Karpas-422 (cell line): ENCODE data around the gene HYKK. TPM values are rescaled to one million over a fixed set of nuclear protein-coding genes. Genes with fewer than 3 reads are reported as not detected.

Experiments
- DNase-seq: peaks from one replicate; pipeline ENCODE4 v3.0.0-alpha.2; 2015
- H2AFZ ChIP-seq: fragments of 200-600 bp; sonication (generic); 2 replicates; pipeline ENCODE4 v1.6.1; 2014; ENCODE audit warnings: antibody characterized with exemption, low read length, mixed read lengths
- H3K27ac ChIP-seq: fragments of 200-600 bp; sonication (generic); 2 replicates; pipeline ENCODE4 v1.5.1; 2014; ENCODE audit warnings: mild to moderate bottlenecking, low read length, moderate library complexity
- H3K27me3 ChIP-seq: fragments of 200-600 bp; sonication (generic); 2 replicates; pipeline ENCODE4 v1.6.1; 2014; ENCODE audit warnings: low read length, mixed read lengths
- H3K36me3 ChIP-seq: fragments of 200-600 bp; sonication (generic); 2 replicates; pipeline ENCODE4 v1.6.1; 2014; ENCODE audit warnings: low read length, mixed read lengths; ENCODE audit not compliant: insufficient read depth
- H3K4me1 ChIP-seq: fragments of 200-600 bp; sonication (generic); 2 replicates; pipeline ENCODE4 v1.6.1; 2014; ENCODE audit warnings: mild to moderate bottlenecking, low read length, mixed read lengths
- H3K4me2 ChIP-seq: fragments of 200-600 bp; sonication (generic); 2 replicates; pipeline ENCODE4 v1.6.1; 2014; ENCODE audit warnings: low read length, low read depth, mild to moderate bottlenecking; ENCODE audit not compliant: poor library complexity, severe bottlenecking
- H3K4me3 ChIP-seq: fragments of 200-600 bp; sonication (generic); 2 replicates; pipeline ENCODE4 v1.5.1; 2014; ENCODE audit warnings: mild to moderate bottlenecking, antibody characterized with exemption, low read length, mixed read lengths
- H3K79me2 ChIP-seq: fragments of 200-600 bp; sonication (generic); 2 replicates; pipeline ENCODE4 v1.6.1; 2014; ENCODE audit warnings: mild to moderate bottlenecking, low read length, mixed read lengths
- H3K9ac ChIP-seq: fragments of 200-600 bp; sonication (generic); 2 replicates; pipeline ENCODE4 v1.6.0; 2014; ENCODE audit warnings: low read length
- H3K9me2 ChIP-seq: fragments of 200-600 bp; sonication (generic), shearing (Covaris generic); replicated peaks from 2 replicates; pipeline ENCODE4 v1.6.0; 2014; ENCODE audit warnings: mild to moderate bottlenecking, low read length, moderate library complexity; ENCODE audit not compliant: insufficient read depth
- H3K9me3 ChIP-seq: fragments of 300-700, 200-600 bp; sonication (generic); 2 replicates; pipeline ENCODE4 v1.6.1; 2014; ENCODE audit warnings: low read length, mixed read lengths
- H4K20me1 ChIP-seq: fragments of 200-600 bp; sonication (generic); 2 replicates; pipeline ENCODE4 v1.6.1; 2014; ENCODE audit warnings: mild to moderate bottlenecking, antibody characterized with exemption, low read length, low read depth; ENCODE audit not compliant: insufficient read depth
- total RNA-seq: library from RNA; depleted of rRNA; stranded (reverse); fragments of >200 nt; shearing (Covaris generic); gene quantifications from 2 replicates; pipeline ENCODE4 v1.2.3, GENCODE V29; 2014; ENCODE audit warnings: low replicate concordance

The HYKK gene
- total RNA-seq, 1 experiment from 2014 or later: 1.2 TPM

DNA sequence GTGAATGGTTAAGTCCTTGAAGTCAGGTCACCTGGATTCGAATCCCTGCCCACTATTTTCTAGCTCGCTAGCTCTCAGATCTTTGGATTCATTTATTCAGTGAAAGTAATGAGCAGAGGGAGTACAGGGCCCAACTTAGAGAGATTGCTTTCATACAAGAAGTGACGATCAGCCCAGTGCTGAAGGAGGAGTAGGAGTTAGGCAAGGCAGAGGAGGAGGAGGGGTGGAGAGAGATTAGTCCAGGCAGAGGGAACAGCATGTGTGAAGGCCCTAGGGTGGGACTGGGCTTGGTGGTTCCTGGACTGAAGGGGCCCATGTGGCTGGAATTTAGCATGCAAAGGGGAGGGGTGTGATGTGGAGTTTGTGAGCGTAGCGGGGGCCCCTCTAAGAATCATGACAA lies 54.1 kb downstream of the HYKK start:
- H3K4me1 ChIP-seq: peaks cover 10% of the 10 kb centered on the region
- no peaks in the 10 kb centered on the region for H3K79me2 ChIP-seq
- H3K27ac ChIP-seq: no peak overlapping the region
- H3K4me2 ChIP-seq: no peak overlapping the region
- no peaks in the 10 kb centered on the region for H3K36me3 ChIP-seq
- no peaks in the 10 kb centered on the region for H3K27me3 ChIP-seq
- H3K9me2 ChIP-seq: no peaks in the 10 kb centered on the region
- no peak for DNase-seq
- H3K9me3 ChIP-seq: no peaks in the 10 kb centered on the region
- H3K4me3 ChIP-seq: no peak overlapping the region
- H3K9ac ChIP-seq: no peak overlapping the region
- H4K20me1 ChIP-seq: no peaks in the 10 kb centered on the region
- no peak overlapping the region for H2AFZ ChIP-seq

DNA sequence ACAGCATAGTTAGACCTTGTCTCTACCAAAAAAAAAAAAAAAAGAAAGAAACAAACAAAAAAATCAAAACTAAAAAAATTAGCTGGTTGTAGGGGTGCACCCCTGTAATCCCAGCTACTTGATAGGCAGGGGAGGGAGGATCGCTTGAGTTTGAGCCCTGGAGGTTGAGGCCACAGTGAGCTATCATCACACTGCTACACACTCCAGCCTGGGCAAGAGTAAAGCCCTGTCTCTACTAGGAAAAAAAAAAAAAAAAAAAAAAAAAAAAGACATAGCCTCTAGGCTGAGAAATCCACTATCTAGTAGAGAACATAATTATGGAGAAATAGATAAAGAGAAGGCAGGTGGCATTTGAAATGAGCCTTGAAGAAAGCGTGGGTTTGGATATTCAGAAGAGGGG lies 55.7 kb downstream of the HYKK start:
- H3K4me2 ChIP-seq: no peak overlapping the region
- no peaks in the 10 kb centered on the region for H4K20me1 ChIP-seq
- H3K79me2 ChIP-seq: no peaks in the 10 kb centered on the region
- no peak overlapping the region for H3K27ac ChIP-seq
- H3K4me1 ChIP-seq: peaks cover 10% of the 10 kb centered on the region
- no peaks in the 10 kb centered on the region for H3K9me2 ChIP-seq
- no peak for DNase-seq
- no peaks in the 10 kb centered on the region for H3K36me3 ChIP-seq
- H3K9ac ChIP-seq: no peak overlapping the region
- no peak overlapping the region for H3K4me3 ChIP-seq
- no peak overlapping the region for H2AFZ ChIP-seq
- H3K9me3 ChIP-seq: no peaks in the 10 kb centered on the region
- no peaks in the 10 kb centered on the region for H3K27me3 ChIP-seq

DNA sequence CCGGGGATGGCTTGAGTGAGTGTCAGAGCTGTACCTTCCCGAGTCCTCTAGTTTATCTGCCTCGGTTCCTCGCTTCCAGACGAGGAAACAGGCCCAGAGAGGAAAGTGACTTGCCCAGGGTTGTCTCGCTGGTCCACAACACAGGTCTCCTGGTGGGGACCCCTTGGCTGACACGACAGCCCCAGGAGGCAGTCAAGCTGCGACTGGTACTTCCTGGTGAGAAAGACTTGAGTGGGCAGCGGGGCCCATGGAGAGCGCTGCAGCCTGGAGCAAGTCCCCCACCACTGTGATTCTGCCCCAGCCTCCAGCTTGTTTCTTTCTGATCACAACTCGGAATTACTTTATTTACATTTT lies 57.3 kb downstream of the HYKK start:
- H3K9me2 ChIP-seq: no peaks in the 10 kb centered on the region
- H3K4me2 ChIP-seq: peak overlapping the region; percentile 61
- H3K9ac ChIP-seq: peak overlapping the region; percentile 62; the same call in 1 of the 2 replicates
- H3K79me2 ChIP-seq: no peaks in the 10 kb centered on the region
- no peak overlapping the region for H3K27ac ChIP-seq
- no peak for DNase-seq
- H3K27me3 ChIP-seq: no peaks in the 10 kb centered on the region
- H3K4me1 ChIP-seq: peaks cover 10% of the 10 kb centered on the region
- no peaks in the 10 kb centered on the region for H3K36me3 ChIP-seq
- H4K20me1 ChIP-seq: no peaks in the 10 kb centered on the region
- peak overlapping the region; percentile 54; the same call in 1 of the 2 replicates for H3K4me3 ChIP-seq
- H3K9me3 ChIP-seq: no peaks in the 10 kb centered on the region
- peak overlapping the region; percentile 75 for H2AFZ ChIP-seq

DNA sequence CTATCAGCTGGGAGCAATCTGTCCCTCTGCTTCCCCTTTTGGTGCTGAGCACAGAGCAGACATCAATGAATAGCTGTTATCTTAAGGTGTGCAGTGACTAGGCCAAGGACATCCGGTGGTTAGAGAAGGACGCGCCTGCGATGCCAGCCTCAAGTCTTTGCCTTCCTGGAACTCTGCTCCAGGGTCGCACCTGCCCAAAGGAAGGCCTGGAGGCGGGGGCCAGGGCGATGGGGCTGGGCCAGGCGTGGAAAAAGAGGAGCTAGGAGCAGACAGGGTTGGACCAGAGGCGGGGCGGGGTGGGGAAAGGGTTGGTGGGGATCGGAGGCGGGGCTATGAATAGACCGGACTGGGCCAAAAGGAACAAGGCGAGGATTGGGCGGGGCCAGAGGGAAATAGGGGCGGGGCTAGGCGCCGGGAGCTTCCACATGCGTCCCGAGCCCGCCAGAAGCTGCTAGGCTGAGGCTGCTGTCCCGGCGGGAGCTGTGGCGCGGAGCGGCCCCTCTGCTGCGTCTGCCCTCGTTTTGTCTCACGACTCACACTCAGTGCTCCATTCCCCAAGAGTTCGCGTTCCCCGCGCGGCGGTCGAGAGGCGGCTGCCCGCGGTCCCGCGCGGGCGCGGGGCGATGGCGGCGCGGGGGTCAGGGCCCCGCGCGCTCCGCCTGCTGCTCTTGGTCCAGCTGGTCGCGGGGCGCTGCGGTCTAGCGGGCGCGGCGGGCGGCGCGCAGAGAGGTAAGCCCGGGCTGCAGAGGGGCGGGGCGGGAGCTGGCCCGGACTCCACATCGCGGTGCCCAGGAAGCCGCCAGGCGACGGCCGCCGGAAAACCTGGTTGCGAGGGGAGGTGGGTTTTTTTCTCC lies 57.9 kb downstream of the HYKK start, which contains the start of gene CHRNA5:
TSS of gene CHRNA5 (plus strand) at position 424 of the 854 bp plus-strand sequence. CDS start at position 624, 200 bp downstream.
- Histone ChIP-seq H2AFZ (peak within 1 kb of the TSS; percentile 75), H3K27me3 (no peaks in the 10 kb centered on the region), H3K79me2 (no peaks in the 10 kb centered on the region), H3K4me2 (peak within 1 kb of the TSS; percentile 61), H3K27ac (no peak within 1 kb of the TSS), H3K9me3 (no peaks in the 10 kb centered on the region), H3K9me2 (no peaks in the 10 kb centered on the region), H3K9ac (peak within 1 kb of the TSS; percentile 62), H3K36me3 (no peaks in the 10 kb centered on the region), H3K4me1 (peaks cover 10% of the 10 kb centered on the region), H4K20me1 (no peaks in the 10 kb centered on the region), H3K4me3 (peak within 1 kb of the TSS; percentile 54)
- peak; percentile 49 for DNase-seq

DNA sequence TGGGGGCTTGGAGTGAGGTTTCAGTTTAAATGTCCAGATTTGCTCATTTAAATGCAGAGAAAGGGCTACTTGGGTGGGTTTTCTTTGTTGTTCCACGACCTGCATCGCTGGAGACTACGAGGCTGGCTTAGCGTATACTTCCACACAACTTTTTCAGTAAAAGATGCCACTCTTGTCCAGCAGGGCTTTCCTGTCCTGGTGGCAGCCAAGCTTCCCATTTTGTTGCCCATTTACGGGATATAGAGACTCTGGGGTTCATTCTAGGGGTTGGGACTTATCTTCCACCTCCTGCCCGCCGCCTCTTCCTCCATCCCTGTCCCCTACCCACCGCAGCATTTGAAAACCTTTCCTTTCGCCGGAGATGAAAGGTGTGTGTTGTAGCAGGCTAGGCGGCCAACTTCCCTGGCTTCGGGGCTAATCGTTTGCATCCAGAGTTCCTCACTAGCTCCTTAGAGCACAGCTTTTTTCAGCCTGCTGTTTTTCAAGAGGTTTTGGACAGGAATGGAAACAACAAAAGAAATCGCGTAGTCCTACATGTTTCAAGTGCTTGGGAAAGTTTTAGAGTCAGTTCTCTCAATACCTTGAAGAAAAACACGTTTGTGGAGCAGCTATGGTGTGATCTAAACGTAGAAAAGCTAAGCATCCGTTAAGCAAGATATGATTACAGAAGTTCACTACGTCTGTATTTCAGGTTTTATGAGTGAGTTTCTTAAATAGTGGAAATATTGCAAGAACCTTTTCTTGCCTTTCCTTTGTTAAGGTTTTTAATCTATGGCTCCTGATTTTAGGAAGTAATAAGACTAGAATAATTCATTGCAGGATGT lies 58.8 kb downstream of the HYKK start:
- H3K9me3 ChIP-seq: no peaks in the 10 kb centered on the region
- no peaks in the 10 kb centered on the region for H3K27me3 ChIP-seq
- no peaks in the 10 kb centered on the region for H3K79me2 ChIP-seq
- peak overlapping the region; percentile 54 for H3K4me3 ChIP-seq
- peak overlapping the region; percentile 62 for H3K9ac ChIP-seq
- H3K27ac ChIP-seq: no peak overlapping the region
- DNase-seq: no peak
- H3K4me1 ChIP-seq: peaks cover 10% of the 10 kb centered on the region
- no peaks in the 10 kb centered on the region for H3K36me3 ChIP-seq
- peak overlapping the region; percentile 71; the same call in 1 of the 2 replicates for H2AFZ ChIP-seq
- no peaks in the 10 kb centered on the region for H3K9me2 ChIP-seq
- H4K20me1 ChIP-seq: no peaks in the 10 kb centered on the region
- H3K4me2 ChIP-seq: peak overlapping the region; percentile 61

DNA sequence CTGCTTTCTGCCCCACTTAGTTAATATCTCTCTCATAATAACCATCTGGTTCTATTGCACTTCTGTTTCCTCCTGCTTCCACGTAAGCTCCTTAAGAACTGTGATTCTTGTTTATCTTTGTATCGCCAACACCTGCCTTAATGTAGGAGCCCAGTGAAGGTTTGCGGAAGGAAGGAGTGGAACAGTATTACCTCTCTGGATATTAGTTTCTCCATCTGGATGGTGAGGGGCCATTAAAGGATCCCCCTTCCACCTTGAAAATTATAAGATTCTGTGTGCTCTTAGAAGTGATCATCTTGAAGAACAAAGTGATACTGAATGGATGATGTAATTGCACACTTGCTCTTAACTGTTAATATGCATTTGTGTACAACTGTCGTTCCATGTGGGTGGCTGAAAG lies 60.2 kb downstream of the HYKK start:
- no peaks in the 10 kb centered on the region for H3K36me3 ChIP-seq
- DNase-seq: no peak
- H2AFZ ChIP-seq: no peak overlapping the region
- H3K4me3 ChIP-seq: no peak overlapping the region
- H3K9me3 ChIP-seq: no peaks in the 10 kb centered on the region
- no peaks in the 10 kb centered on the region for H3K9me2 ChIP-seq
- no peak overlapping the region for H3K27ac ChIP-seq
- H3K27me3 ChIP-seq: no peaks in the 10 kb centered on the region
- no peak overlapping the region for H3K4me2 ChIP-seq
- peaks cover 10% of the 10 kb centered on the region for H3K4me1 ChIP-seq
- no peak overlapping the region for H3K9ac ChIP-seq
- no peaks in the 10 kb centered on the region for H4K20me1 ChIP-seq
- H3K79me2 ChIP-seq: no peaks in the 10 kb centered on the region

DNA sequence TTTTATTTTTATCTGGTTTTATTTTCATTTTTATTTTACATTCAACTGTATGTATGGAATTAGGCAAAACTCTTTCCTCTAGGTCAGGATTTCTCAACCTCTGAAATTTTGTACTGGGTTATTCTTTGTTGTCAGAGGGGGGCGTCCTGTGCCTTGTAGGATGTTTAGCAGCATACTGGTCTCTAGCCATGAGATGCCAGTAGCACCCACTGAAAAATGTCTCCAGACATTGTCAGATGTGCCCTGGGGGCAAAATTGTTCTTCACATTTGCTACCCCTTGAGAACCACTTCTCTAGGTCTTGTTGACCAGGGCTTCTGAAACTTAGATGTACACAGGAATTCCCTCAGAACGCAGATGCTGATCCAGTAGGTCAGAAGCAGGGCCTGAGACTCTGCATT lies 63.3 kb downstream of the HYKK start:
- Histone ChIP-seq H3K27me3 (no peaks in the 10 kb centered on the region), H3K9me2 (no peaks in the 10 kb centered on the region), H3K9ac (no peak overlapping the region), H3K4me1 (peaks cover 4% of the 10 kb centered on the region; the same call in 1 of the 2 replicates), H3K4me2 (no peak overlapping the region), H3K9me3 (no peaks in the 10 kb centered on the region), H3K27ac (no peak overlapping the region), H2AFZ (no peak overlapping the region), H4K20me1 (no peaks in the 10 kb centered on the region), H3K36me3 (no peaks in the 10 kb centered on the region), H3K4me3 (no peak overlapping the region), H3K79me2 (no peaks in the 10 kb centered on the region)
- DNase-seq: peak; percentile 52

DNA sequence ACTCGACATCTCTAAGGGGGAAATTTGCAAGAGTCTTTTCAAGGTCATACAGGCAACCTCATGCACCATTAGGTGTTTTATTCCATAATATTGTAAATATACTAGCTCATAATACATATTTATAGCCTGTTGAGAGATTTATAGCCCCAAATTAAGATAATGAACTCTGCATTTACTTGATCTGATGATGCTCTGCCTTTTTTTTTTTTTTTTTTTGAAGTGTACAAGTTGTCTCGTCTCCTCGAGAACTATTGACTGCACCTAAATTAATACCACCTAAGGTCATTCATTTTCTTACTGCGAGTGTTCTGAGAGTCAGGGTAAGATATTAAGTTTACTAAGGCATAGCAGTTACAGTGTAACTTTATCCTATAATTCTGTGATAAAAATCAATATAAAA lies 64.0 kb downstream of the HYKK start:
- Histone ChIP-seq H2AFZ (no peak overlapping the region), H3K4me3 (no peak overlapping the region), H3K9ac (no peak overlapping the region), H3K9me3 (no peaks in the 10 kb centered on the region), H3K4me2 (no peak overlapping the region), H4K20me1 (no peaks in the 10 kb centered on the region), H3K27me3 (no peaks in the 10 kb centered on the region), H3K79me2 (no peaks in the 10 kb centered on the region), H3K27ac (no peak overlapping the region), H3K4me1 (no peaks in the 10 kb centered on the region), H3K36me3 (no peaks in the 10 kb centered on the region), H3K9me2 (no peaks in the 10 kb centered on the region)
- no peak for DNase-seq
